ENCODE data around the gene SLC25A29.

DNA sequence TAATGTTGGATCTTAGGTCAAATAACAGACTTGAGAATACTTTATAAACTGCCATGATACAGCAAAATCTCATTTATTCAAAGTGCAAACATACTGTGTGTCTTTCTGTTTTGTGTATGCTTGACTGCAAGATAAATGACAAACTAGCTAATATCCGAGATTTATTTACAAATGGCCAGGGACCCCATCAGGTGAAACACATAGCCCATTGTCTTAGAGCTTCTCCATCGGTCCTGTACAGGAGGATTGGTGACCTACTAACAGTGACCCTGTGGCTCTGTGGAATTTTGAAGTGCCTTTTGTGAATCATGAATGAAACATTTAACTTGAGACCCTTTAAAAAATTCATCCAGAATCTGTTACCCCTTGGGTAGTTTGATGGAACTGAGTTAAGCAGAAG lies 27.1 kb downstream of the SLC25A29 start:
- TF ChIP-seq, protein P1, sequence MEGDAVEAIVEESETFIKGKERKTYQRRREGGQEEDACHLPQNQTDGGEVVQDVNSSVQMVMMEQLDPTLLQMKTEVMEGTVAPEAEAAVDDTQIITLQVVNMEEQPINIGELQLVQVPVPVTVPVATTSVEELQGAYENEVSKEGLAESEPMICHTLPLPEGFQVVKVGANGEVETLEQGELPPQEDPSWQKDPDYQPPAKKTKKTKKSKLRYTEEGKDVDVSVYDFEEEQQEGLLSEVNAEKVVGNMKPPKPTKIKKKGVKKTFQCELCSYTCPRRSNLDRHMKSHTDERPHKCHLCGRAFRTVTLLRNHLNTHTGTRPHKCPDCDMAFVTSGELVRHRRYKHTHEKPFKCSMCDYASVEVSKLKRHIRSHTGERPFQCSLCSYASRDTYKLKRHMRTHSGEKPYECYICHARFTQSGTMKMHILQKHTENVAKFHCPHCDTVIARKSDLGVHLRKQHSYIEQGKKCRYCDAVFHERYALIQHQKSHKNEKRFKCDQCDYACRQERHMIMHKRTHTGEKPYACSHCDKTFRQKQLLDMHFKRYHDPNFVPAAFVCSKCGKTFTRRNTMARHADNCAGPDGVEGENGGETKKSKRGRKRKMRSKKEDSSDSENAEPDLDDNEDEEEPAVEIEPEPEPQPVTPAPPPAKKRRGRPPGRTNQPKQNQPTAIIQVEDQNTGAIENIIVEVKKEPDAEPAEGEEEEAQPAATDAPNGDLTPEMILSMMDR (conservative IDR thresholded peaks at IDR 0.05; ENCODE audit: low read depth, low read length), result no peak
- TF ChIP-seq POLR2A (IDR thresholded peaks at IDR 0.05; ENCODE audit: low read depth, low read length), result no peak
- TF ChIP-seq BHLHE40 (IDR thresholded peaks at IDR 0.05; ENCODE audit: low read depth, low read length), result no peak
- TF ChIP-seq MXI1 (IDR thresholded peaks at IDR 0.05; ENCODE audit: borderline replicate concordance, low read depth, low read length), result no peak
- no peak for TF ChIP-seq NFE2L2 (IDR thresholded peaks at IDR 0.05; ENCODE audit: low read depth, low read length)
- TF ChIP-seq MAZ (IDR thresholded peaks at IDR 0.05; ENCODE audit: borderline replicate concordance, low read depth, low read length), result no peak
- no peak for TF ChIP-seq RFX5 (IDR thresholded peaks at IDR 0.05; ENCODE audit: low read depth, low read length)
- TF ChIP-seq CEBPB (IDR thresholded peaks at IDR 0.05; ENCODE audit: low read depth, low read length), result no peak
- TF ChIP-seq RAD21 (IDR thresholded peaks at IDR 0.05; ENCODE audit: low read length), result no peak

All from IMR-90 (cell line).